ENCODE results near the gene SH2D7. TPM values are rescaled to one million over a fixed set of nuclear protein-coding genes. Genes with fewer than 3 reads are reported as not detected.

The SH2D7 gene
- polyA plus RNA-seq, 1 donor (not counting 4 experiments of a cell fraction or from before 2014, with no cell fraction given), result not detected

GRCh38 chr15:78088773-78089080, 3.6 kb upstream of the SH2D7 start:
- H3K9me1 ChIP-seq (ENCODE audit: control insufficient read depth, extremely low read depth, insufficient read depth, low read length), result no peaks in the 10 kb centered on the region
- H3K9ac ChIP-seq (ENCODE audit: control insufficient read depth, extremely low read depth, insufficient read depth, low read length), result no peak overlapping the region
- no peaks in the 10 kb centered on the region for H3K36me3 ChIP-seq (ENCODE audit: control insufficient read depth in 2 of 2, extremely low read depth in 1 of 2, insufficient read depth in 2 of 2, low read length in 2 of 2)
- no peak overlapping the region for H3K27ac ChIP-seq (ENCODE audit: control insufficient read depth, insufficient read depth, low read length)
- dilution Hi-C loops (cut with MboI; ENCODE audit: extremely low pct_ligation_motif_present, low sequenced_read_pairs), result no loop called here
- FAIRE-seq, result no peak
- no peaks in the 10 kb centered on the region for H4K20me1 ChIP-seq (ENCODE audit: control insufficient read depth, extremely low read depth, insufficient read depth, low read length)
- H3K79me2 ChIP-seq (ENCODE audit: control insufficient read depth, insufficient read depth, low read length), result no peaks in the 10 kb centered on the region
- peaks cover 2% of the 10 kb centered on the region for H3K27me3 ChIP-seq (ENCODE audit: control insufficient read depth, extremely low read depth, insufficient read depth, low read length)
- no peaks in the 10 kb centered on the region for H3K4me1 ChIP-seq (ENCODE audit: control insufficient read depth, extremely low read depth, insufficient read depth, low read length)
- H3K9me3 ChIP-seq (ENCODE audit: control insufficient read depth, low read depth, low read length), result no peaks in the 10 kb centered on the region
- TF ChIP-seq CTCF (optimal IDR thresholded peaks at IDR 0.05 in 1 of 3, IDR thresholded peaks at IDR 0.05 in 1 of 3, conservative IDR thresholded peaks at IDR 0.05 in 1 of 3; ENCODE audit: extremely low read depth in 1 of 3, insufficient read depth in 2 of 3, low read length in 3 of 3) (no peak), EZH2 (IDR thresholded peaks at IDR 0.05; ENCODE audit: low read length) (no peak)
- H3K4me3 ChIP-seq (ENCODE audit: control insufficient read depth in 2 of 3, extremely low read depth in 1 of 3, insufficient read depth in 2 of 3, low read depth in 1 of 3, low read length in 3 of 3), result no peak overlapping the region
- no peak overlapping the region for H3K4me2 ChIP-seq (ENCODE audit: control insufficient read depth, extremely low read depth, insufficient read depth, low read depth, low read length)
- H2AFZ ChIP-seq (ENCODE audit: control insufficient read depth, low read length), result no peak overlapping the region
- DNase-seq (ENCODE audit: low read depth, low spot score), result no peak

DNA sequence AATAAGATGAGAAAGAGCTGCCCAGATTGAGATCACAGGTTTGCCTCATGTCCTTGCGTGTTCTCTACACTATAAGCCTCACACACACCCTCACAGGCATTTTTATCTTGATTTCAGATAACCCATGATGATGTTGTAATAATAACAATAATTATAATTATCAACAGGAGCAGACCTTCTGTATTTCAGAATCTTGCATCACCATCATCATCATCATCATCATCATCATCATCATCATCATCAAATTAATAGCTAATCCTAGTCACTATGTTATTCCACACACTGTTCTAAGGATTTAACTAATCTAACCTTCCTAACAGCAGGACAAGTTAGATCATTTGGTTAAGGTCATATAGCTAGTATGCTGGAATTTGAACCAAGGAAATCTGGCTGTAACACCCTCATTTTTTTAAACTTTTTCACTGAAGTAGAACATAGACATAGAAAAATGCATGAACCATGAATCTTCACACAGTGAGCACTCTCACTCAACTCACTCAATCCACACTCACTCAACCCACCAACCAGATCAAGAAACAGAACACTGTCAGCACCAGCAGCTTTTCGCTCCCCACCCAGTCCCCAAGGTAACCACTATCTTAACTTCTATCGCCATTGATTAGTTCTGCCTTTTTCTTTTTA, 1.8 kb upstream of the SH2D7 start:
- no peak overlapping the region for H3K9ac ChIP-seq (ENCODE audit: control insufficient read depth, extremely low read depth, insufficient read depth, low read length)
- TF ChIP-seq CTCF (optimal IDR thresholded peaks at IDR 0.05 in 1 of 3, IDR thresholded peaks at IDR 0.05 in 1 of 3, conservative IDR thresholded peaks at IDR 0.05 in 1 of 3; ENCODE audit: extremely low read depth in 1 of 3, insufficient read depth in 2 of 3, low read length in 3 of 3), result no peak
- no peak for TF ChIP-seq EZH2 (IDR thresholded peaks at IDR 0.05; ENCODE audit: low read length)
- no peak overlapping the region for H2AFZ ChIP-seq (ENCODE audit: control insufficient read depth, low read length)
- no peaks in the 10 kb centered on the region for H3K4me1 ChIP-seq (ENCODE audit: control insufficient read depth, extremely low read depth, insufficient read depth, low read length)
- no peaks in the 10 kb centered on the region for H3K9me3 ChIP-seq (ENCODE audit: control insufficient read depth, low read depth, low read length)
- H3K9me1 ChIP-seq (ENCODE audit: control insufficient read depth, extremely low read depth, insufficient read depth, low read length), result no peaks in the 10 kb centered on the region
- no peaks in the 10 kb centered on the region for H3K79me2 ChIP-seq (ENCODE audit: control insufficient read depth, insufficient read depth, low read length)
- no peak overlapping the region for H3K4me3 ChIP-seq (ENCODE audit: control insufficient read depth in 2 of 3, extremely low read depth in 1 of 3, insufficient read depth in 2 of 3, low read depth in 1 of 3, low read length in 3 of 3)
- no peak overlapping the region for H3K27ac ChIP-seq (ENCODE audit: control insufficient read depth, insufficient read depth, low read length)
- peaks cover 2% of the 10 kb centered on the region for H3K27me3 ChIP-seq (ENCODE audit: control insufficient read depth, extremely low read depth, insufficient read depth, low read length)
- H4K20me1 ChIP-seq (ENCODE audit: control insufficient read depth, extremely low read depth, insufficient read depth, low read length), result no peaks in the 10 kb centered on the region
- H3K4me2 ChIP-seq (ENCODE audit: control insufficient read depth, extremely low read depth, insufficient read depth, low read depth, low read length), result no peak overlapping the region
- dilution Hi-C loops (cut with MboI; ENCODE audit: extremely low pct_ligation_motif_present, low sequenced_read_pairs), result no loop called here
- FAIRE-seq (no peak), DNase-seq (ENCODE audit: low read depth, low spot score) (no peak)
- no peaks in the 10 kb centered on the region for H3K36me3 ChIP-seq (ENCODE audit: control insufficient read depth in 2 of 2, extremely low read depth in 1 of 2, insufficient read depth in 2 of 2, low read length in 2 of 2)

Data from keratinocyte (primary cell).